Peyer's patch (tissue), 4 donors: Measurements from ENCODE around the gene NUAK1. TPM values are rescaled to one million over a fixed set of nuclear protein-coding genes. Genes with fewer than 3 reads are reported as not detected.
"Not testable (repeated sequence)": the region's sequence is repeated elsewhere in the genome, so short reads cannot be mapped to it uniquely, and the experiment has no call there.

ENCODE experiments used
- DNase-seq, 3 donors: peaks; one replicate each; pipeline ENCODE4 v3.0.0-alpha.2; 2017 to 2019
- H3K27ac ChIP-seq, 4 donors: fragments of 200-600 bp; sonication (generic); one replicate each; pipeline ENCODE4 v1.5.1; 2016 to 2019
- H3K27me3 ChIP-seq, 2 donors: fragments of 200-600 bp; sonication (generic); one replicate each; pipeline ENCODE4 v1.5.1; 2019
- H3K36me3 ChIP-seq, 3 donors: fragments of 200-600 bp; sonication (generic); one replicate each; pipeline ENCODE4 v1.5.1; 2016 to 2019
- H3K4me1 ChIP-seq, 4 donors: fragments of 200-600 bp; sonication (generic); one replicate each; pipeline ENCODE4 v1.5.1; 2016 to 2019
- H3K4me3 ChIP-seq, 4 donors: fragments of 200-600 bp; sonication (generic); 1 replicate in 3 of 4; 2 replicates in 1 of 4; pipeline ENCODE4 v1.5.1; 2016 to 2019; ENCODE audit warnings: mild to moderate bottlenecking in 1 of 4
- H3K9me3 ChIP-seq, 4 donors: fragments of 200-600 bp; sonication (generic); one replicate each; pipeline ENCODE4 v1.5.1; 2016 to 2019; ENCODE audit warnings: mild to moderate bottlenecking in 1 of 4
- POLR2A ChIP-seq, 2 donors: fragments of 450-650 bp; IDR thresholded peaks; one replicate each; pipeline ENCODE4 v1.5.1; 2017; ENCODE audit warnings: antibody characterized with exemption in 2 of 2, mild to moderate bottlenecking in 2 of 2, moderate library complexity in 2 of 2
- total RNA-seq, 4 donors: library from RNA; depleted of rRNA; stranded (reverse); fragments of >200 nt; gene quantifications; one replicate each; pipeline ENCODE4 v1.1.0, GENCODE V29; 2016
- TF ChIP-seq, protein P1 (sequence below), 6 experiments: fragments of 450-650 bp in 4 of 6; fragments of 200-600 bp in 2 of 6; sonication (generic) in 1 of 6; IDR thresholded peaks; one replicate each; pipeline ENCODE4 v1.5.1; 2017 to 2019; ENCODE audit warnings: antibody characterized with exemption in 6 of 6, mild to moderate bottlenecking in 3 of 6, moderate library complexity in 1 of 6

NUAK1 gene
- total RNA-seq, 4 donors from 2014 or later = 2.1 to 7.7 (median 4.6) TPM

DNA sequence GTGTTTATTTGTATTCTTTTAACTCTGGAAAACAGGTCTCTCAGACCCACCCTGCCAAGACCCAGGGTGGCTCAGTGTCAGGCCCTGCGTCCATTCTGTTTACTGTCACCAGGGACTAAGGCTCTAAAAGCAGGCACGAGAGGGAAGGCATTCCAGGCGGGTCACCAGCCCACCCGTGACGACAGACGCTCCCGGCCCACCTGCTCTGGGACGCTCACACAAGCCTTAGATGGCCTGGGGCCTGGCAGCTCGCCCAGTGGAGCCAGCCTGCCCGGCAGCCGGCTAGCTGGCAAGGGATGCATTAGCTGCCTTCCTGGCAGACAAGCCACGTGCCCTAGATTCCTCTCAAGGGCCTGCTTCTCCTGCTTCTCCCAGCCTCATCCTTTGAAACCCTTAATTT, 9.2 kb upstream of the NUAK1 start:
- Histone ChIP-seq H3K36me3 (no peaks in the 10 kb centered on the region), H3K4me1 (peaks cover 0 to 3% (median 0%) of the 10 kb centered on the region in 4 donors), H3K27ac (no peak overlapping the region), H3K4me3 (no peak overlapping the region), H3K9me3 (no peaks in the 10 kb centered on the region), H3K27me3 (no peaks in the 10 kb centered on the region)
- TF ChIP-seq, protein P1, sequence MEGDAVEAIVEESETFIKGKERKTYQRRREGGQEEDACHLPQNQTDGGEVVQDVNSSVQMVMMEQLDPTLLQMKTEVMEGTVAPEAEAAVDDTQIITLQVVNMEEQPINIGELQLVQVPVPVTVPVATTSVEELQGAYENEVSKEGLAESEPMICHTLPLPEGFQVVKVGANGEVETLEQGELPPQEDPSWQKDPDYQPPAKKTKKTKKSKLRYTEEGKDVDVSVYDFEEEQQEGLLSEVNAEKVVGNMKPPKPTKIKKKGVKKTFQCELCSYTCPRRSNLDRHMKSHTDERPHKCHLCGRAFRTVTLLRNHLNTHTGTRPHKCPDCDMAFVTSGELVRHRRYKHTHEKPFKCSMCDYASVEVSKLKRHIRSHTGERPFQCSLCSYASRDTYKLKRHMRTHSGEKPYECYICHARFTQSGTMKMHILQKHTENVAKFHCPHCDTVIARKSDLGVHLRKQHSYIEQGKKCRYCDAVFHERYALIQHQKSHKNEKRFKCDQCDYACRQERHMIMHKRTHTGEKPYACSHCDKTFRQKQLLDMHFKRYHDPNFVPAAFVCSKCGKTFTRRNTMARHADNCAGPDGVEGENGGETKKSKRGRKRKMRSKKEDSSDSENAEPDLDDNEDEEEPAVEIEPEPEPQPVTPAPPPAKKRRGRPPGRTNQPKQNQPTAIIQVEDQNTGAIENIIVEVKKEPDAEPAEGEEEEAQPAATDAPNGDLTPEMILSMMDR (IDR thresholded peaks at IDR 0.05) = no peak
- TF ChIP-seq POLR2A (IDR thresholded peaks at IDR 0.05) = no peak
- no peak for DNase-seq

DNA sequence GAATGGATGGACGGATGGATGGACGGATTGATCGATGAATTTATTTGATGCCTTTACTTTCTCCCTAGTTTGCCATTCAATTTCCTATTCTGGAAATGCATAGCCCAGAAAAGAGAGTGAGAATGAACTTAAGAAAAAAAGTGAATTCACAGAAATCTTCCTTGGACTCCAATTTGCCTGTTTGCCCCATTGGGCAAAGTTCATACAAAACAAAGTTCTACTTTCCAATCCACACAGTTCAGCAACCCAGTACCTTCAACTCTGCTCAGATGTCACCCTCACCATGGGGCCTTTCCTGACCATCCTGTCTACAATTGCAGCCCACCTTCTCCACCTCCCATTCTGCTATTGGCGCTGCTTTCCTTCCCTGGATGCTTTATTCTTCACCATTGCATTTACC, 8.2 kb upstream of the NUAK1 start:
- Histone ChIP-seq H3K27ac (no peak overlapping the region), H3K4me1 (peaks cover 0 to 3% (median 0%) of the 10 kb centered on the region in 4 donors), H3K36me3 (no peaks in the 10 kb centered on the region), H3K27me3 (no peaks in the 10 kb centered on the region), H3K9me3 (no peaks in the 10 kb centered on the region), H3K4me3 (no peak overlapping the region)
- no peak for DNase-seq
- TF ChIP-seq POLR2A (IDR thresholded peaks at IDR 0.05) = no peak
- TF ChIP-seq, protein P1 (IDR thresholded peaks at IDR 0.05) = no peak

DNA sequence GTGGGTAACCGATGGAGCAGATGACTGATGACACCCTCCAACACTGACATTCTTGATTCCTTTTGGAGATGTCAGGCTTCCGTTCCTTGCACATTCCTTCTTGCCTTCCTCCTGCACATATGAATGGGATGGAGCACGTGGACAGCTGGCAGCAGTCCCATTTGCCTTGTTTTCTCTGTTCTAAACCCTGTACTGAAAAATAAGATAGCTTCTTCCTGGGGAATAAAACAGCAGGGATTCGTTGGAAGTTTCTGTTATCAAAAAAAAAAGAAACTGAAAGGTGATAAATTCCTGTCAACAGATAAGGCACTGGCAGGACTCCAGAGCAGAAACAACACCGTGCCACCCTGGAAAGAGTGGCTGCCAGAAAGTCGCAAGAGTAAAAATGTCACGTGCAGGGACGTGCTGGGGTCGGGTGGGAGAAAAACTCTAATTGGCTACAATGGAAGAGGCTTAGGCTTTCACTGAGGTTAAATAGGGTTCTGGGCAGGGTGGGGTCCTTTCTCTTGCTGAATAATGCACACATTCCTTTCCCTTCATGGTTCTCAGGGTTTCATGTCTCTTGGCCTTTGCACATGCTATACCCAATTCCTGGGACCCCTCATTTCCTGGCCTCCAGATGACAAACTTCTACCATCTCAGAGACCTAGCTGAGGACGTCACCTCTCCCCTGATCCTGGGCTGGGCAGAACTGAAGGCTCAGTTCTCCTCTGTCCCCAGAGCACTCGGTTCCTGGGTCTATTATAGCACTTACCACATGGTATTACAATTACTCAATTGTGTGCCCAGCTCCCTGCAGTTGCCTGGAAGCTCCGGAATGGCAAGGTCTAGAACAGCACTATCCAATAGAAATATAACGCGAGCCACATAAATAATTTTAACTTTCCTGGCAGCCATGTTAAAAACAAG, 7.0 kb upstream of the NUAK1 start:
- Histone ChIP-seq H3K4me1 (peaks cover 0 to 3% (median 0%) of the 10 kb centered on the region in 4 donors), H3K4me3 (no peak overlapping the region), H3K36me3 (no peaks in the 10 kb centered on the region), H3K9me3 (no peaks in the 10 kb centered on the region), H3K27me3 (no peaks in the 10 kb centered on the region), H3K27ac (no peak overlapping the region)
- peak in 1 of 3 donors; percentile 64 for DNase-seq
- TF ChIP-seq POLR2A (IDR thresholded peaks at IDR 0.05) = no peak
- TF ChIP-seq, protein P1 (IDR thresholded peaks at IDR 0.05) = no peak

DNA sequence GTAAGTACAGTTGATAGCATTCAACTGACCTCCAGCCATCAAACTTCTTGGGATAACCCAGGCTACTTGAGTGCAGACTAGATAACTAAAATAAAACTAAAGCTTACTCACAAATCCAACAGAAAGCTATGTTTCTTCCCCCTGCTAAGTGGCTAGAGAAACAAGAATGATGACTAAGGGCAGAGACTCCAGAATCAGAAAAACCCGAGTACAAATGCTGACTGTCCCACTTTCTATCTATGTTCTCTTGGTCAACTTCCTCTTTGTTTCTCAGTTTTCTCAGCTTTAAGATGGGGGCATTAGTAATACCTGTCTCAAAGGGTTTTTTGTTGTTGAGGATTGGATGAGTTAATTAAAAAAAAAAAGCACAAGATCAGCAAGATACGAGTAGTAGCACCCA, 6.1 kb upstream of the NUAK1 start:
- H3K27me3 ChIP-seq = no peaks in the 10 kb centered on the region
- TF ChIP-seq, protein P1 (IDR thresholded peaks at IDR 0.05) = no peak
- no peak for TF ChIP-seq POLR2A (IDR thresholded peaks at IDR 0.05)
- H3K4me3 ChIP-seq = no peak overlapping the region
- H3K9me3 ChIP-seq = no peaks in the 10 kb centered on the region
- H3K27ac ChIP-seq = no peak overlapping the region
- peaks cover 0 to 3% (median 0%) of the 10 kb centered on the region in 4 donors for H3K4me1 ChIP-seq
- no peak for DNase-seq
- H3K36me3 ChIP-seq = no peaks in the 10 kb centered on the region

DNA sequence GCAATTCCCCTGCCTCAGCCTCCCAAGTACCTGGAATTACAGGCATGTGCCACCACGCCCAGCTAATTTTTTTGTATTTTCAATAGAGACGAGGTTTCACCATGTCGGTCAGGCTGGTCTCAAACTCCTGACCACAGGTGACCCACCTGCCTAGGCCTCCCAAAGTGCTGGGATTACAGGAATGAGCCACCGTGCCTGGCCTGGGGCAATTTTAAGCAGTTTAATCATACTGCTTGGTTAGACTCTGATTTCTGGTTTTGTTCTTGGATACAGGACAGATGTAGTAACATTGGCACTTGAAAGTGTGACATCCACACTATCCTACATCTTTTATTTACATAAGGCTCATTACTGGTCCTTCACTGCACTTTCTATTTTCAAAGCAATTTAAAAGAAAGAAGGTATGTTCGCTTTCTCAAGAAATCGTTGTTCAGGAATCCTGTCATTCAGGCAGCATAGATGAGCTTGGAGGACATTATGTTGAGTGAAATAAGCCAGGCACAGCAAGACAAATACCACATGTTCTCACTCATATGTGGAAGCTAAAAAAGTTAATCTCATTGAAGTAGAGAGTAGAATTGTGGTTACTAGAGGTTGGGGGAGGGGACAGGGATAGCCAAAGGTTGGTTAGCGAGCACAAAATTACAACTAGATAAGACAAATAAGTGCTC, 4.0 kb upstream of the NUAK1 start:
- Histone ChIP-seq H3K27me3 (peaks cover 0 to 15% of the 10 kb centered on the region in 2 donors), H3K9me3 (no peaks in the 10 kb centered on the region), H3K36me3 (no peaks in the 10 kb centered on the region), H3K4me3 (no peak overlapping the region), H3K4me1 (peaks cover 0 to 20% (median 6%) of the 10 kb centered on the region in 4 donors), H3K27ac (no peak overlapping the region)
- no peak for DNase-seq
- TF ChIP-seq, protein P1 (IDR thresholded peaks at IDR 0.05) = no peak
- no peak for TF ChIP-seq POLR2A (IDR thresholded peaks at IDR 0.05)

DNA sequence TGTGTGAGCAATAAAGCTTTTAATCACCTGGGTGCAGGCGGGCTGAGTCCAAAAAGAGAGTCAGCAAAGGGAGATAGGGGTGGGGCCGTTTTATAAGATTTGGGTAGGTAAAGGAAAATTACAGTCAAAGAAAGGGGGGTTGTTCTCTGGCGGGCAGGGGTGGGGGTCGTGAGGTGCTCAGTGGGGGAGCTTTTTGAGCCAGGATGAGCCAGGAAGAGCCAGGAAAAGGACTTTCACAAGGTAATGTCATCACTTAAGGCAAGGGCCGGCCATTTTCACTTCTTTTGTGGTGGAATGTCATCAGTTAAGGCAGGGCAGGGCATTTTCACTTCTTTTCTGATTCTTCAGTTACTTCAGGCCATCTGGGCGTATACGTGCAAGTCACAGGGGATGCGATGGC, 3.2 kb upstream of the NUAK1 start:
- Histone ChIP-seq H3K4me1 (peaks cover 0 to 20% (median 6%) of the 10 kb centered on the region in 4 donors), H3K27me3 (peaks cover 0 to 18% of the 10 kb centered on the region in 2 donors)
- H3K4me3 ChIP-seq, H3K36me3 ChIP-seq, DNase-seq, H3K27ac ChIP-seq, H3K9me3 ChIP-seq: not testable (repeated sequence)
